GM12878 (cell line): ENCODE measurements around the gene RHNO1. TPM values are rescaled to one million over a fixed set of nuclear protein-coding genes. Genes with fewer than 3 reads are reported as not detected.

Experiments
- CBX5 ChIP-seq: sonication (generic); IDR thresholded peaks from 2 replicates; pipeline ENCODE4 v1.6.1; 2016; ENCODE audit warnings: low read depth, moderate library complexity, mild to moderate bottlenecking, inconsistent platforms
- CHD1 ChIP-seq: IDR thresholded peaks from 2 replicates; pipeline ENCODE4 v1.6.1; 2012; ENCODE audit warnings: low read depth, low read length, improper control_type of control experiment
- DPF2 ChIP-seq: fragments of 450-650 bp; IDR thresholded peaks from 2 replicates; pipeline ENCODE4 v1.6.1; 2017; ENCODE audit warnings: mild to moderate bottlenecking
- ELK1 ChIP-seq: IDR thresholded peaks from 2 replicates; pipeline ENCODE4 v1.6.1; 2012; ENCODE audit warnings: low read depth, low read length, improper control_type of control experiment
- EP300 ChIP-seq, 2 experiments: fragments of 150-350 bp in 1 of 2; IDR thresholded peaks; 2 replicates each; pipeline ENCODE4 v1.6.1; 2011 to 2012; ENCODE audit warnings: low read depth in 2 of 2, low read length in 2 of 2, borderline replicate concordance in 1 of 2, improper control_type of control experiment in 1 of 2, inconsistent platforms in 1 of 2; ENCODE audit not compliant: control insufficient read depth in 1 of 2
- ESRRA ChIP-seq: IDR thresholded peaks from 2 replicates; pipeline ENCODE4 v1.6.1; 2012; ENCODE audit warnings: mild to moderate bottlenecking, low read length, improper control_type of control experiment
- EZH2 ChIP-seq: IDR thresholded peaks from 2 replicates; pipeline ENCODE4 v1.6.1; 2012; ENCODE audit warnings: low read depth, mild to moderate bottlenecking, control low read depth, inconsistent platforms, low read length, borderline replicate concordance; ENCODE audit not compliant: control insufficient read depth
- HCFC1 ChIP-seq: fragments of 150-350 bp; IDR thresholded peaks from 2 replicates; pipeline ENCODE4 v1.6.1; 2014; ENCODE audit warnings: low read length
- HSF1 ChIP-seq: fragments of 150-350 bp; IDR thresholded peaks from 2 replicates; pipeline ENCODE4 v1.6.1; 2014; ENCODE audit warnings: mild to moderate bottlenecking, low read depth, low read length
- KLF5 ChIP-seq: fragments of 450-650 bp; IDR thresholded peaks from 2 replicates; pipeline ENCODE4 v1.6.1; 2014; ENCODE audit warnings: mild to moderate bottlenecking; ENCODE audit not compliant: partially characterized antibody
- NKRF ChIP-seq: fragments of 450-650 bp; conservative IDR thresholded peaks from 2 replicates; pipeline ENCODE4 v1.6.1; 2017; ENCODE audit warnings: mild to moderate bottlenecking, moderate library complexity
- PBX3 ChIP-seq: IDR thresholded peaks from 2 replicates; pipeline ENCODE4 v1.6.1; 2011; ENCODE audit warnings: mild to moderate bottlenecking, low read depth, low read length, moderate library complexity; ENCODE audit not compliant: insufficient replicate concordance
- SMARCA5 ChIP-seq: fragments of 450-650 bp; IDR thresholded peaks from 2 replicates; pipeline ENCODE4 v1.6.1; 2017; ENCODE audit warnings: mild to moderate bottlenecking
- SP1 ChIP-seq: IDR thresholded peaks from one replicate; pipeline ENCODE4 v1.6.1; 2011; ENCODE audit warnings: low read depth, low read length
- ZNF207 ChIP-seq: fragments of 450-650 bp; IDR thresholded peaks from 2 replicates; pipeline ENCODE4 v1.6.1; 2014; ENCODE audit warnings: antibody characterized with exemption, mild to moderate bottlenecking, borderline replicate concordance
- ZNF687 ChIP-seq: fragments of 450-650 bp; IDR thresholded peaks from 2 replicates; pipeline ENCODE4 v1.6.1; 2017; ENCODE audit warnings: mild to moderate bottlenecking, moderate library complexity
- ZZZ3 ChIP-seq: IDR thresholded peaks from 2 replicates; pipeline ENCODE4 v1.6.1; 2011; ENCODE audit warnings: low read depth; ENCODE audit not compliant: control insufficient read depth, insufficient read length
- polyA plus RNA-seq, 11 experiments: library from polyadenylated mRNA; depleted of rRNA in 4 of 11; unstranded in 6 of 11; stranded (reverse) in 5 of 11; fragments of >200 nt; fragmentation: Nextera tagmentation in 4 of 11; fragmentation: Illumina TruSeq in 1 of 11; extraction: Ambion mirVana in 4 of 11; extraction: Trizol in 1 of 11; gene quantifications; 1 replicate in 1 of 11; 2 replicates in 10 of 11; pipeline versions ENCODE4 v1.2.1 to v1.2.3, GENCODE V29; 2011 to 2016; ENCODE audit warnings: inconsistent platforms in 2 of 11, missing spikeins in 2 of 11, low read depth in 1 of 11
- total RNA-seq, 4 experiments: library from RNA; depleted of rRNA in 3 of 4; stranded (reverse); fragments of >200 nt in 3 of 4; fragmentation: Illumina TruSeq in 1 of 4; extraction: Trizol in 1 of 4; gene quantifications; 2 replicates each; pipeline versions ENCODE4 v1.2.1 to v1.2.3, GENCODE V29; 2013 to 2021

The RHNO1 gene
- total and polyA plus RNA-seq, 10 of the 15 experiments (the other 5 are each of a cell fraction or from before 2014, with no cell fraction given), result 27.9 to 91.6 (median 49.3) TPM

- TF ChIP-seq HSF1 (no peak), KLF5 (no peak), ELK1 (no peak), SP1 (peak; percentile 97), NKRF (peak; percentile 81), ZZZ3 (no peak), EZH2 (no peak), HCFC1 (peak; percentile 36; the same call in 1 of the 2 replicates), ZNF687 (peak; percentile 58; the same call in 1 of the 2 replicates), SMARCA5 (0 out of 2 replicates have a peak, but pooled peaks have one; percentile 18), EP300 (IDR thresholded peaks at IDR 0.05; ENCODE audit: borderline replicate concordance in 1 of 2, control insufficient read depth in 1 of 2, low read depth in 2 of 2, low read length in 2 of 2) (no peak), DPF2 (peak; percentile 31; the same call in 1 of the 2 replicates), ESRRA (no peak), CHD1 (no peak), ZNF207 (peak; percentile 31; the same call in 1 of the 2 replicates), CBX5 (no peak), PBX3 (no peak)
These were observed 13.6 kb downstream of the RHNO1 start, which contains the start of gene TULP3 (continued) for GRCh38 chr12:2890388-2891239.
